ENCODE measurements around the gene TH. TPM values are rescaled to one million over a fixed set of nuclear protein-coding genes. Genes with fewer than 3 reads are reported as not detected.

Gene TH
- total and polyA plus RNA-seq, 4 donors = 0.14 to 0.31 TPM; not detected in 2

- DNase-seq (no peak), ATAC-seq (ENCODE audit: insufficient read depth, low FRiP score) (no peak)
- no peak overlapping the region for H3K27ac ChIP-seq (ENCODE audit: low read depth in 1 of 2, low read length in 1 of 2)
- H3K9me3 ChIP-seq (ENCODE audit: control insufficient read depth in 4 of 4, insufficient read depth in 3 of 4, low read length in 3 of 4) = no peaks in the 10 kb centered on the region
- H3K27me3 ChIP-seq (ENCODE audit: control insufficient read depth in 3 of 3, insufficient read depth in 3 of 3, low read length in 2 of 3) = peaks cover 0 to 16% (median 2%) of the 10 kb centered on the region in 3 donors
- H3K4me1 ChIP-seq (ENCODE audit: control insufficient read depth in 5 of 5, insufficient read depth in 5 of 5, low read length in 5 of 5) = peaks cover 0 to 23% (median 6%) of the 10 kb centered on the region in 5 donors
- WGBS, 2 donors = 89 to 91% methylated on average over 23 to 25 of the region's 25 CpGs
- peaks cover 0 to 4% (median 0%) of the 10 kb centered on the region in 4 donors for H3K36me3 ChIP-seq (ENCODE audit: control insufficient read depth in 4 of 4, insufficient read depth in 4 of 4, low read length in 4 of 4)
- TF ChIP-seq CTCF (IDR thresholded peaks at IDR 0.05; ENCODE audit: control extremely low read depth, extremely low read depth) = no peak
- no peak overlapping the region for H3K9ac ChIP-seq (ENCODE audit: insufficient read depth in 1 of 2, low read length in 2 of 2)
- H3K4me3 ChIP-seq = no peak overlapping the region
These were observed 41.8 kb downstream of the TH start for GRCh38 chr11:2129699-2130366.

GRCh38 chr11:2129308-2129698 lies 42.3 kb downstream of the TH start:
- H3K27me3 ChIP-seq (ENCODE audit: control insufficient read depth in 3 of 3, insufficient read depth in 3 of 3, low read length in 2 of 3) = peaks cover 0 to 18% (median 2%) of the 10 kb centered on the region in 3 donors
- peaks cover 0 to 4% (median 0%) of the 10 kb centered on the region in 4 donors for H3K36me3 ChIP-seq (ENCODE audit: control insufficient read depth in 4 of 4, insufficient read depth in 4 of 4, low read length in 4 of 4)
- peaks cover 0 to 23% (median 6%) of the 10 kb centered on the region in 5 donors for H3K4me1 ChIP-seq (ENCODE audit: control insufficient read depth in 5 of 5, insufficient read depth in 5 of 5, low read length in 5 of 5)
- no peak overlapping the region for H3K4me3 ChIP-seq
- H3K9me3 ChIP-seq (ENCODE audit: control insufficient read depth in 4 of 4, insufficient read depth in 3 of 4, low read length in 3 of 4) = no peaks in the 10 kb centered on the region
- 92 to 93% methylated on average over 17 of the region's 17 CpGs for WGBS, 2 donors
- H3K27ac ChIP-seq (ENCODE audit: low read depth in 1 of 2, low read length in 1 of 2) = no peak overlapping the region
- ATAC-seq (ENCODE audit: insufficient read depth, low FRiP score) (no peak), DNase-seq (no peak)
- no peak overlapping the region for H3K9ac ChIP-seq (ENCODE audit: insufficient read depth in 1 of 2, low read length in 2 of 2)
- no peak for TF ChIP-seq CTCF (IDR thresholded peaks at IDR 0.05; ENCODE audit: control extremely low read depth, extremely low read depth)

- ATAC-seq (ENCODE audit: insufficient read depth, low FRiP score) (no peak), DNase-seq (no peak)
- Histone ChIP-seq H3K27me3 (ENCODE audit: control insufficient read depth in 3 of 3, insufficient read depth in 3 of 3, low read length in 2 of 3) (peaks cover 0 to 17% (median 2%) of the 10 kb centered on the region in 3 donors), H3K9me3 (ENCODE audit: control insufficient read depth in 4 of 4, insufficient read depth in 3 of 4, low read length in 3 of 4) (no peaks in the 10 kb centered on the region), H3K36me3 (ENCODE audit: control insufficient read depth in 4 of 4, insufficient read depth in 4 of 4, low read length in 4 of 4) (peaks cover 0 to 4% (median 0%) of the 10 kb centered on the region in 4 donors), H3K9ac (ENCODE audit: insufficient read depth in 1 of 2, low read length in 2 of 2) (no peak overlapping the region), H3K4me3 (no peak overlapping the region), H3K4me1 (ENCODE audit: control insufficient read depth in 5 of 5, insufficient read depth in 5 of 5, low read length in 5 of 5) (peaks cover 0 to 19% (median 3%) of the 10 kb centered on the region in 5 donors), H3K27ac (ENCODE audit: low read depth in 1 of 2, low read length in 1 of 2) (no peak overlapping the region)
- 86 to 88% methylated on average over 12 of the region's 12 CpGs for WGBS, 2 donors
- no peak for TF ChIP-seq CTCF (IDR thresholded peaks at IDR 0.05; ENCODE audit: control extremely low read depth, extremely low read depth)
These were observed 42.9 kb downstream of the TH start for GRCh38 chr11:2128511-2129307.

Data from lung (tissue), 12 donors.